K562 (cell line): Measurements from ENCODE around the gene MAP3K14.

Experiments
- BACH1 ChIP-seq: fragments of 200-800 bp; sonication (Bioruptor generic); IDR thresholded peaks from 2 replicates; pipeline ENCODE4 v1.6.1; 2016; ENCODE audit warnings: missing genetic modification characterization, missing compliant biosample characterization
- CREB1 ChIP-seq, 2 experiments: sonication (generic) in 1 of 2; formaldehyde crosslinking in 1 of 2; IDR thresholded peaks; 2 replicates each; pipeline versions ENCODE4 v1.6.1 to v1.8.0; 2012 to 2022; ENCODE audit warnings: inconsistent platforms in 1 of 2, mild to moderate bottlenecking in 1 of 2, missing genetic modification reagents in 1 of 2, moderate library complexity in 1 of 2
- FOXK1 ChIP-seq: sonication (generic); formaldehyde crosslinking; IDR thresholded peaks from 2 replicates; pipeline ENCODE4 v1.8.0; 2022; ENCODE audit warnings: missing genetic modification reagents, mild to moderate bottlenecking, borderline replicate concordance
- HLTF ChIP-seq: fragments of 450-650 bp; IDR thresholded peaks from 2 replicates; pipeline ENCODE4 v1.6.1; 2016
- JUN ChIP-seq, 2 experiments: sonication (generic) in 1 of 2; formaldehyde crosslinking in 1 of 2; IDR thresholded peaks; 2 replicates each; pipeline versions ENCODE4 v1.6.1 to v1.8.0; 2012 to 2022; ENCODE audit warnings: borderline replicate concordance in 2 of 2, mild to moderate bottlenecking in 2 of 2, improper control_type of control experiment in 1 of 2, low read depth in 1 of 2, low read length in 1 of 2, missing genetic modification reagents in 1 of 2
- POLR2A ChIP-seq: fragments of 450-650 bp; conservative IDR thresholded peaks from 2 replicates; pipeline ENCODE4 v1.6.1; 2016
- SRF ChIP-seq, 2 experiments: fragments of 250-450, 450-650 bp in 1 of 2; sonication (Bioruptor Pico) in 1 of 2; sonication (generic) in 1 of 2; formaldehyde crosslinking; IDR thresholded peaks; 2 replicates each; pipeline versions ENCODE4 v1.5.0 to v1.5.1; 2020 to 2022; ENCODE audit warnings: mild to moderate bottlenecking in 1 of 2, missing genetic modification reagents in 1 of 2
- ZNF561 ChIP-seq: fragments of 450-650 bp; formaldehyde crosslinking; conservative IDR thresholded peaks from 2 replicates; pipeline ENCODE4 v1.4.0; 2020; ENCODE audit warnings: mild to moderate bottlenecking, moderate library complexity
- TF ChIP-seq, protein P1 (sequence below), 3 experiments: IDR thresholded peaks in 2 of 3; conservative IDR thresholded peaks in 1 of 3; 2 replicates each; pipeline ENCODE4 v1.5.1; 2011 to 2012; ENCODE audit warnings: low read length in 3 of 3, mild to moderate bottlenecking in 3 of 3, control low read depth in 2 of 3, improper control_type of control experiment in 1 of 3, inconsistent platforms in 1 of 3, low read depth in 1 of 3, mixed read lengths in 1 of 3, moderate library complexity in 1 of 3; ENCODE audit not compliant: insufficient read depth in 2 of 3
- TF ChIP-seq, protein P2 (sequence below), 2 experiments: fragments of 450-650 bp in 1 of 2; IDR thresholded peaks; 2 replicates each; pipeline ENCODE4 v1.6.1; 2011 to 2017; ENCODE audit warnings: low read depth in 2 of 2, antibody characterized with exemption in 1 of 2, borderline replicate concordance in 1 of 2, low read length in 1 of 2, mild to moderate bottlenecking in 1 of 2, mixed read lengths in 1 of 2; ENCODE audit not compliant: control insufficient read depth in 1 of 2

DNA sequence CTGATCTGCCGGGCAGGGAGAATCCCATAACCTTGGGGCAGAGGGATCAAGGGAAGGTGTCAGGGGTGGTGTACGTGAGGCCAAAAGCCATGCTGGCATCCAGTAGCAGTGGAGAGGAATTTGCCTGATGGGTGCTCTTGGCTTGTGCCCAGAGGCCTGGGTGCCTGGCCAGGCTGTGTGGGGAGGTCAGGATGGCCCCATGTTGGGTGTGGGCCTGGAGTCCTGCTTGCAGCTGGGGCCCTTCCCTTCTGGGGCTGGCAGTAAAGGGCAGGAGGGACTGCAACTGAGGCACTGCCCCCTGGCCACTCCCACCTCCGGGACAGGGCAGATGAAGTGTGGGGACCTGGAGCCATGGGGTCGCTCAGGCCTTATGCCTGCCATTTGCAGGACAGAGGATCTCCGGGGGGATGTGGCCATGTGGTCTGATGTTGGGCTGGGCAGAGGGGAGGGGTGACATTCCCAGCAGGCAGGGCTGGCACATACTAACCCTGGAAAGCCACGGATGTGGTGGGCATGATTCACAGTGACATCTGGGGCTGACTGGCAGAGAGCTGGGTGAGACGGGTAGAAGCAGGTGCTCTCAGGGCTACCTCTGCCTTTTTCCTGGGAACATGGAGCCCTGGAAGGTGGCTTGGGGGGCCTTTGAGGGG, 91.6 kb downstream of the MAP3K14 start:
- TF ChIP-seq, protein P1, sequence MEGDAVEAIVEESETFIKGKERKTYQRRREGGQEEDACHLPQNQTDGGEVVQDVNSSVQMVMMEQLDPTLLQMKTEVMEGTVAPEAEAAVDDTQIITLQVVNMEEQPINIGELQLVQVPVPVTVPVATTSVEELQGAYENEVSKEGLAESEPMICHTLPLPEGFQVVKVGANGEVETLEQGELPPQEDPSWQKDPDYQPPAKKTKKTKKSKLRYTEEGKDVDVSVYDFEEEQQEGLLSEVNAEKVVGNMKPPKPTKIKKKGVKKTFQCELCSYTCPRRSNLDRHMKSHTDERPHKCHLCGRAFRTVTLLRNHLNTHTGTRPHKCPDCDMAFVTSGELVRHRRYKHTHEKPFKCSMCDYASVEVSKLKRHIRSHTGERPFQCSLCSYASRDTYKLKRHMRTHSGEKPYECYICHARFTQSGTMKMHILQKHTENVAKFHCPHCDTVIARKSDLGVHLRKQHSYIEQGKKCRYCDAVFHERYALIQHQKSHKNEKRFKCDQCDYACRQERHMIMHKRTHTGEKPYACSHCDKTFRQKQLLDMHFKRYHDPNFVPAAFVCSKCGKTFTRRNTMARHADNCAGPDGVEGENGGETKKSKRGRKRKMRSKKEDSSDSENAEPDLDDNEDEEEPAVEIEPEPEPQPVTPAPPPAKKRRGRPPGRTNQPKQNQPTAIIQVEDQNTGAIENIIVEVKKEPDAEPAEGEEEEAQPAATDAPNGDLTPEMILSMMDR (IDR thresholded peaks at IDR 0.05 in 2 of 3, conservative IDR thresholded peaks at IDR 0.05 in 1 of 3; ENCODE audit: insufficient read depth in 2 of 3, low read depth in 1 of 3, low read length in 3 of 3), result no peak
- no peak for TF ChIP-seq POLR2A
- TF ChIP-seq SRF (CRISPR knock-in tag; IDR thresholded peaks at IDR 0.05), result no peak
- no peak for TF ChIP-seq CREB1 (IDR thresholded peaks at IDR 0.05)
- no peak for TF ChIP-seq CREB1 (CRISPR knock-in tag; IDR thresholded peaks at IDR 0.05)
- TF ChIP-seq HLTF, result no peak
- no peak for TF ChIP-seq FOXK1 (CRISPR knock-in tag)
- TF ChIP-seq BACH1 (tag), result no peak
- TF ChIP-seq JUN (IDR thresholded peaks at IDR 0.05; ENCODE audit: borderline replicate concordance, low read depth, low read length), result no peak
- no peak for TF ChIP-seq JUN (CRISPR knock-in tag; IDR thresholded peaks at IDR 0.05; ENCODE audit: borderline replicate concordance)
- TF ChIP-seq, protein P2, sequence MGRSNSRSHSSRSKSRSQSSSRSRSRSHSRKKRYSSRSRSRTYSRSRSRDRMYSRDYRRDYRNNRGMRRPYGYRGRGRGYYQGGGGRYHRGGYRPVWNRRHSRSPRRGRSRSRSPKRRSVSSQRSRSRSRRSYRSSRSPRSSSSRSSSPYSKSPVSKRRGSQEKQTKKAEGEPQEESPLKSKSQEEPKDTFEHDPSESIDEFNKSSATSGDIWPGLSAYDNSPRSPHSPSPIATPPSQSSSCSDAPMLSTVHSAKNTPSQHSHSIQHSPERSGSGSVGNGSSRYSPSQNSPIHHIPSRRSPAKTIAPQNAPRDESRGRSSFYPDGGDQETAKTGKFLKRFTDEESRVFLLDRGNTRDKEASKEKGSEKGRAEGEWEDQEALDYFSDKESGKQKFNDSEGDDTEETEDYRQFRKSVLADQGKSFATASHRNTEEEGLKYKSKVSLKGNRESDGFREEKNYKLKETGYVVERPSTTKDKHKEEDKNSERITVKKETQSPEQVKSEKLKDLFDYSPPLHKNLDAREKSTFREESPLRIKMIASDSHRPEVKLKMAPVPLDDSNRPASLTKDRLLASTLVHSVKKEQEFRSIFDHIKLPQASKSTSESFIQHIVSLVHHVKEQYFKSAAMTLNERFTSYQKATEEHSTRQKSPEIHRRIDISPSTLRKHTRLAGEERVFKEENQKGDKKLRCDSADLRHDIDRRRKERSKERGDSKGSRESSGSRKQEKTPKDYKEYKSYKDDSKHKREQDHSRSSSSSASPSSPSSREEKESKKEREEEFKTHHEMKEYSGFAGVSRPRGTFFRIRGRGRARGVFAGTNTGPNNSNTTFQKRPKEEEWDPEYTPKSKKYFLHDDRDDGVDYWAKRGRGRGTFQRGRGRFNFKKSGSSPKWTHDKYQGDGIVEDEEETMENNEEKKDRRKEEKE (IDR thresholded peaks at IDR 0.05; ENCODE audit: borderline replicate concordance in 1 of 2, control insufficient read depth in 1 of 2, low read depth in 2 of 2, low read length in 1 of 2), result no peak
- no peak for TF ChIP-seq ZNF561 (CRISPR knock-in tag)
